MM.1S (cell line): Measurements from ENCODE around the gene ADCY4.

Experiments
- DNase-seq: peaks from one replicate; pipeline ENCODE4 v3.0.0-alpha.2; 2015
- H2AFZ ChIP-seq: fragments of 300-600 bp; sonication (generic); 2 replicates; pipeline ENCODE4 v1.6.0; 2016; ENCODE audit warnings: antibody characterized with exemption, low read length
- H3F3A ChIP-seq: fragments of 300-600 bp; sonication (generic); 2 replicates; pipeline ENCODE4 v1.6.1; 2016; ENCODE audit warnings: mild to moderate bottlenecking, antibody characterized with exemption, low read length, moderate library complexity, mixed read lengths; ENCODE audit not compliant: insufficient read depth
- H3K27ac ChIP-seq: fragments of 300-600 bp; sonication (generic); 2 replicates; pipeline ENCODE4 v1.5.1; 2016; ENCODE audit warnings: mild to moderate bottlenecking, low read length
- H3K27me3 ChIP-seq: fragments of 300-600 bp; sonication (generic); replicated peaks from 2 replicates; pipeline ENCODE4 v1.6.0; 2016; ENCODE audit warnings: low read length; ENCODE audit not compliant: insufficient read depth
- H3K36me3 ChIP-seq: fragments of 300-600 bp; sonication (generic); replicated peaks from 2 replicates; pipeline ENCODE4 v1.6.1; 2016; ENCODE audit warnings: mild to moderate bottlenecking, low read length, mixed read lengths; ENCODE audit not compliant: insufficient read depth
- H3K4me1 ChIP-seq: fragments of 300-600 bp; sonication (generic); 2 replicates; pipeline ENCODE4 v1.6.1; 2016; ENCODE audit warnings: low read length, mixed read lengths
- H3K4me2 ChIP-seq: fragments of 300-600 bp; sonication (generic); 2 replicates; pipeline ENCODE4 v1.6.0; 2016; ENCODE audit warnings: low read depth, low read length
- H3K4me3 ChIP-seq: fragments of 300-600 bp; sonication (generic); 2 replicates; pipeline ENCODE4 v1.5.1; 2016; ENCODE audit warnings: low read length, mixed read lengths
- H3K79me2 ChIP-seq: fragments of 300-600 bp; sonication (generic); 2 replicates; pipeline ENCODE4 v1.6.1; 2016; ENCODE audit warnings: mixed run types, low read length, mixed read lengths
- H3K9ac ChIP-seq: fragments of 300-600 bp; sonication (generic); 2 replicates; pipeline ENCODE4 v1.6.1; 2016; ENCODE audit warnings: low read length, mixed read lengths
- H3K9me2 ChIP-seq: fragments of 300-600 bp; sonication (generic); replicated peaks from 2 replicates; pipeline ENCODE4 v1.6.1; 2016; ENCODE audit warnings: mild to moderate bottlenecking, low read length, mixed read lengths; ENCODE audit not compliant: insufficient read depth
- H3K9me3 ChIP-seq: fragments of 300-600 bp; sonication (generic); replicated peaks from 2 replicates; pipeline ENCODE4 v1.6.1; 2016; ENCODE audit warnings: mild to moderate bottlenecking, low read length, mixed read lengths; ENCODE audit not compliant: insufficient read depth
- H4K20me1 ChIP-seq: fragments of 300-600 bp; sonication (generic); 2 replicates; pipeline ENCODE4 v1.6.1; 2016; ENCODE audit warnings: mild to moderate bottlenecking, low read length, moderate library complexity, mixed read lengths; ENCODE audit not compliant: insufficient read depth
- EZH2 ChIP-seq: fragments of 300-600 bp; sonication (generic); optimal IDR thresholded peaks from 2 replicates; pipeline ENCODE3; 2017; ENCODE audit warnings: low read depth, mild to moderate bottlenecking, antibody characterized with exemption, low read length, mixed read lengths
- EZH2phosphoT487 ChIP-seq: fragments of 300-600 bp; sonication (generic); IDR thresholded peaks from 2 replicates; pipeline ENCODE4 v1.6.1; 2018; ENCODE audit warnings: antibody characterized with exemption, low read length
- TF ChIP-seq, protein P1 (sequence below): fragments of 300-600 bp; sonication (generic); IDR thresholded peaks from 2 replicates; pipeline ENCODE4 v1.5.1; 2016; ENCODE audit warnings: antibody characterized with exemption, low read length, mixed read lengths

ADCY4 gene

DNA sequence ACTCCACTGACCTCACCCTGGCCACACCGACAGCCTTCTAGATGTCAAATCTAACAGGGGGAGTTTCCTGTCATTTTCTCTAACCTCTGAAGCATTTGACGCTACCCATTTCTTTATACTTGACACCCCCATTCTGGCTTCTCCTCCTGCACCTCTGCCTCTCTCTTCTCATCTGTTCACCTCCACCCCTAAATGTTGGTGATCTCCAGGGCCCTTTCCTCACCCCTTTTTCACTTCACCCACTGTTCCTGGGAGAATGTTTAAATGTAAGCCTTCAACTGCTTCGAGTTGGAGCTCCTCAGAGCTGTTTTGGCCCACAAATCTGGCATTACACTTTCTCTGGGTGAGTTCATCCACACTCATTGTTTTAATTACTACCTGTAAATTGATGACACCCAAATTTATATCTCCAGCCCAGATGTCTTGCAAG is 63.0 kb downstream of the ADCY4 start:
- peak overlapping the region; percentile 54; the same call in 1 of the 2 replicates for H3K9ac ChIP-seq
- DNase-seq, result no peak
- H3K27me3 ChIP-seq, result no peaks in the 10 kb centered on the region
- H3K4me3 ChIP-seq, result peak overlapping the region; percentile 37; the same call in 1 of the 2 replicates
- H3K36me3 ChIP-seq, result no peaks in the 10 kb centered on the region
- H3F3A ChIP-seq, result 0 out of 2 replicates have a peak, but pooled peaks cover 6% of the 10 kb centered on the region
- no peaks in the 10 kb centered on the region for H3K9me2 ChIP-seq
- peak overlapping the region; percentile 65; the same call in 1 of the 2 replicates for H3K4me2 ChIP-seq
- H3K27ac ChIP-seq, result peak overlapping the region; percentile 73
- 0 out of 2 replicates have a peak, but pooled peaks cover 5% of the 10 kb centered on the region for H3K79me2 ChIP-seq
- TF ChIP-seq, protein P1, sequence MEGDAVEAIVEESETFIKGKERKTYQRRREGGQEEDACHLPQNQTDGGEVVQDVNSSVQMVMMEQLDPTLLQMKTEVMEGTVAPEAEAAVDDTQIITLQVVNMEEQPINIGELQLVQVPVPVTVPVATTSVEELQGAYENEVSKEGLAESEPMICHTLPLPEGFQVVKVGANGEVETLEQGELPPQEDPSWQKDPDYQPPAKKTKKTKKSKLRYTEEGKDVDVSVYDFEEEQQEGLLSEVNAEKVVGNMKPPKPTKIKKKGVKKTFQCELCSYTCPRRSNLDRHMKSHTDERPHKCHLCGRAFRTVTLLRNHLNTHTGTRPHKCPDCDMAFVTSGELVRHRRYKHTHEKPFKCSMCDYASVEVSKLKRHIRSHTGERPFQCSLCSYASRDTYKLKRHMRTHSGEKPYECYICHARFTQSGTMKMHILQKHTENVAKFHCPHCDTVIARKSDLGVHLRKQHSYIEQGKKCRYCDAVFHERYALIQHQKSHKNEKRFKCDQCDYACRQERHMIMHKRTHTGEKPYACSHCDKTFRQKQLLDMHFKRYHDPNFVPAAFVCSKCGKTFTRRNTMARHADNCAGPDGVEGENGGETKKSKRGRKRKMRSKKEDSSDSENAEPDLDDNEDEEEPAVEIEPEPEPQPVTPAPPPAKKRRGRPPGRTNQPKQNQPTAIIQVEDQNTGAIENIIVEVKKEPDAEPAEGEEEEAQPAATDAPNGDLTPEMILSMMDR, result no peak
- TF ChIP-seq EZH2phosphoT487 (no peak), EZH2 (no peak)
- H2AFZ ChIP-seq, result peak overlapping the region; percentile 53; the same call in 1 of the 2 replicates
- no peaks in the 10 kb centered on the region for H4K20me1 ChIP-seq
- no peaks in the 10 kb centered on the region for H3K9me3 ChIP-seq
- peaks cover 19% of the 10 kb centered on the region for H3K4me1 ChIP-seq

DNA sequence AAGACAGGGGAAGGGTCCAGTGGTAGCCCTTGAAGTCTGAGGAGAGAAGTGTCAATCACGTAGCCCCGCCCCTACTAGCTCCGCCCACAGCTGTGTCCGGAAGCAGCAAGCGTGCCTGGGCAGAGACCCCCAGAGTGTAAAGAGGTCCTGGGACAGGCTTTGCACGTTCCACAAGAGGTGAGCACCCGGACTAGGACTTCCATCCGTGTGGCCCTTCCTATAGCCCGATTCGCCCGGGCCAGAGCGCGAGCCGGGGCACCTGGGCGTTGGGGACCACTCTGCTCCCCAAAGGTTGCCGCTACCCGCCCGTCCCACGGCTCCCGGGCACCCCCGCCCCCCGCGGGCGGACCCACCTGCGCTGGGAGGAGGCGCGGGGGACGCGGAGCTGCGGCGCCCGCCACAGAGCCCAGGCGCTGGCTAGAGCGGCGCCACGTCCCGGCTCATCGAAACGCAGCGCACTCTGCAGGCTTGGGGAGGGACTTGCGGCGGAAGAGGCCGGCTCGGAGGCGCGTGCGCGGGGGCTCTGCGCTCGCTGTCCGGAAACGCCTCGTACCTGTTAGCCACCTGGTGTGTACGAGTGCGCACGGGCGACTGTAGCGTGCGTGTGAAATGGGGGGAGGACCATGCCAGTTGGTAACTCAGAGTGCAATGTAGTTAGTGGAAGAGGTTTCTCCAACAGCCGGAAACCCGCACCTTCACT is 63.6 kb downstream of the ADCY4 start, which contains the start of gene RABGGTA:
TSS of gene RABGGTA (minus strand) at position 464 of the 700 bp plus-strand sequence. CDS start 482 bp downstream, outside the sequence.
- H3K36me3 ChIP-seq, result no peaks in the 10 kb centered on the region
- H3K27me3 ChIP-seq, result no peaks in the 10 kb centered on the region
- H2AFZ ChIP-seq, result peak within 1 kb of the TSS; percentile 65
- peak; percentile 91 for DNase-seq
- H3F3A ChIP-seq, result 0 out of 2 replicates have a peak, but pooled peaks cover 6% of the 10 kb centered on the region
- peak within 1 kb of the TSS; percentile 94 for H3K9ac ChIP-seq
- 0 out of 2 replicates have a peak, but pooled peaks cover 5% of the 10 kb centered on the region for H3K79me2 ChIP-seq
- no peaks in the 10 kb centered on the region for H3K9me3 ChIP-seq
- H3K27ac ChIP-seq, result peak within 1 kb of the TSS; percentile 73
- peaks cover 19% of the 10 kb centered on the region for H3K4me1 ChIP-seq
- H3K4me3 ChIP-seq, result peak within 1 kb of the TSS; percentile 77
- H4K20me1 ChIP-seq, result no peaks in the 10 kb centered on the region
- peak within 1 kb of the TSS; percentile 92 for H3K4me2 ChIP-seq
- H3K9me2 ChIP-seq, result no peaks in the 10 kb centered on the region
- TF ChIP-seq, protein P1, result peak; percentile 49
- TF ChIP-seq EZH2phosphoT487, result no peak
- no peak for TF ChIP-seq EZH2

DNA sequence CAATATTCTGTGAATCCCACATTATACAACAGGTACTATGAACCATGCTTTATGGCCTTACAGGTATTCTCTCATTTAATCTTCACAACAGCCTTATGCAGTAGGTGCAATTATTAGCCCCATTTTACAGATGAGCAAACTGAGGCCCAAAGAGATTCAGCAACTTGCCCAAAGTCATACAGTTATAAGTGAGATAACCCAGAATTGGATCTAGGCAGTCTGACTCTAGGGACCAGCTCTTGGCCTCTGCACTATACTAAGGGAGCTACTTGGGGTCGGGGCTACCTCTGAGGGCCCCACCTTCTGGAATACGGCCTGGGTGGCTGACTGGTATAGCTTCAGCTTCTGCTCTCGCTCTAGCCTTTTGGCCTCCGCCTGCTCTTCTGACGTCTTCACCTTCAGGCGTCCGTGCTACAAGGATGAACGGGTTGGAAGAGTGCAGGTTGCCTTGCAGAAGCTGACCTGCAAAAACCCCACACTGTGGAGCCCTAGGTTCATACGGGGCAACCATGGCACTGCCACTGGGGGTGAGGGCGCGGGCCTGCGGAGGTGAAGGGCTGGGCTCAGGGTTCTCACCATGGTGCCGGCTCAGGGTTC is 64.2 kb downstream of the ADCY4 start:
- Histone ChIP-seq H3K9ac (peak overlapping the region; percentile 94), H3K4me2 (peak overlapping the region; percentile 92), H3K27me3 (no peaks in the 10 kb centered on the region), H3K27ac (peak overlapping the region; percentile 73; the same call in 1 of the 2 replicates), H3K4me1 (peaks cover 19% of the 10 kb centered on the region), H3K9me3 (no peaks in the 10 kb centered on the region), H2AFZ (peak overlapping the region; percentile 65), H3K4me3 (peak overlapping the region; percentile 77), H4K20me1 (no peaks in the 10 kb centered on the region), H3K79me2 (0 out of 2 replicates have a peak, but pooled peaks cover 5% of the 10 kb centered on the region), H3K36me3 (no peaks in the 10 kb centered on the region), H3F3A (0 out of 2 replicates have a peak, but pooled peaks cover 6% of the 10 kb centered on the region), H3K9me2 (no peaks in the 10 kb centered on the region)
- no peak for DNase-seq
- TF ChIP-seq, protein P1, result no peak
- TF ChIP-seq EZH2phosphoT487 (no peak), EZH2 (no peak)
